ENCODE data around the gene CD55.

- TF ChIP-seq EZH2 (IDR thresholded peaks at IDR 0.05; ENCODE audit: low read depth, unreplicated experiment): no peak
- no peak for TF ChIP-seq CTCF (conservative IDR thresholded peaks at IDR 0.05; ENCODE audit: low read depth in 2 of 2)
- TF ChIP-seq ETS1 (IDR thresholded peaks at IDR 0.05): no peak
Measured at GRCh38 chr1:207345644-207346477, 24.4 kb downstream of the CD55 start.

Data from GM23338 (cell line).